HEK293 (cell line): Measurements from ENCODE around the gene GNB2.

Source experiments
- BCL11A ChIP-seq: fragments of 450-650 bp; formaldehyde crosslinking; IDR thresholded peaks from 2 replicates; pipeline ENCODE4 v1.5.1; 2016; ENCODE audit warnings: low read depth, missing biosample characterization, missing genetic modification characterization
- BCL11B ChIP-seq: fragments of 450-650 bp; formaldehyde crosslinking; IDR thresholded peaks from 2 replicates; pipeline ENCODE4 v1.5.1; 2016; ENCODE audit warnings: low read depth, missing biosample characterization, missing genetic modification characterization
- HOXC10 ChIP-seq: sonication (generic); formaldehyde crosslinking; IDR thresholded peaks from 2 replicates; pipeline ENCODE4 v1.8.1; 2023; ENCODE audit warnings: mild to moderate bottlenecking, missing genetic modification reagents
- KLF7 ChIP-seq: fragments of 450-650 bp; formaldehyde crosslinking; IDR thresholded peaks from 2 replicates; pipeline ENCODE4 v1.5.1; 2016; ENCODE audit warnings: missing biosample characterization, missing genetic modification characterization, borderline replicate concordance
- OVOL3 ChIP-seq: fragments of 450-650 bp; formaldehyde crosslinking; IDR thresholded peaks from 2 replicates; pipeline ENCODE4 v1.5.1; 2016; ENCODE audit warnings: missing biosample characterization, missing genetic modification characterization
- PBX3 ChIP-seq: sonication (generic); formaldehyde crosslinking; IDR thresholded peaks from 2 replicates; pipeline ENCODE4 v1.8.1; 2022; ENCODE audit warnings: mild to moderate bottlenecking, moderate library complexity, missing genetic modification reagents
- RBAK ChIP-seq: fragments of 450-650 bp; formaldehyde crosslinking; IDR thresholded peaks from 2 replicates; pipeline ENCODE4 v1.5.1; 2016; ENCODE audit warnings: missing biosample characterization, missing genetic modification characterization
- TCF7L2 ChIP-seq: IDR thresholded peaks from 2 replicates; pipeline ENCODE4 v1.6.1; 2011; ENCODE audit warnings: low read depth, mild to moderate bottlenecking, inconsistent platforms, low read length, moderate library complexity, borderline replicate concordance
- ZBTB20 ChIP-seq: fragments of 450-650 bp; formaldehyde crosslinking; IDR thresholded peaks from 2 replicates; pipeline ENCODE4 v1.5.1; 2016; ENCODE audit warnings: missing biosample characterization, missing genetic modification characterization
- ZBTB8A ChIP-seq: fragments of 450-650 bp; formaldehyde crosslinking; IDR thresholded peaks from 2 replicates; pipeline ENCODE4 v1.5.1; 2016; ENCODE audit warnings: missing biosample characterization, missing genetic modification characterization
- ZEB2 ChIP-seq: fragments of 450-650 bp; formaldehyde crosslinking; IDR thresholded peaks from 2 replicates; pipeline ENCODE4 v1.5.1; 2016; ENCODE audit warnings: missing biosample characterization, missing genetic modification characterization
- ZFP37 ChIP-seq: fragments of 450-650 bp; formaldehyde crosslinking; IDR thresholded peaks from 2 replicates; pipeline ENCODE4 v1.5.1; 2016; ENCODE audit warnings: missing biosample characterization, missing genetic modification characterization
- ZNF121 ChIP-seq: fragments of 450-650 bp; formaldehyde crosslinking; IDR thresholded peaks from 2 replicates; pipeline ENCODE4 v1.5.1; 2016; ENCODE audit warnings: missing biosample characterization, missing genetic modification characterization
- ZNF133 ChIP-seq: fragments of 450-650 bp; formaldehyde crosslinking; IDR thresholded peaks from 2 replicates; pipeline ENCODE4 v1.5.1; 2016; ENCODE audit warnings: missing biosample characterization, missing genetic modification characterization
- ZNF155 ChIP-seq: fragments of 450-650 bp; formaldehyde crosslinking; IDR thresholded peaks from 2 replicates; pipeline ENCODE4 v1.5.1; 2016; ENCODE audit warnings: missing biosample characterization, missing genetic modification characterization
- ZNF174 ChIP-seq: fragments of 450-650 bp; formaldehyde crosslinking; IDR thresholded peaks from 2 replicates; pipeline ENCODE4 v1.5.0; 2017; ENCODE audit warnings: missing biosample characterization, mild to moderate bottlenecking, missing genetic modification characterization
- ZNF18 ChIP-seq: fragments of 450-650 bp; formaldehyde crosslinking; IDR thresholded peaks from 2 replicates; pipeline ENCODE4 v1.5.1; 2016; ENCODE audit warnings: missing biosample characterization, missing genetic modification characterization
- ZNF221 ChIP-seq: fragments of 450-650 bp; formaldehyde crosslinking; IDR thresholded peaks from 2 replicates; pipeline ENCODE4 v1.5.1; 2017; ENCODE audit warnings: missing biosample characterization, missing genetic modification characterization, borderline replicate concordance
- ZNF335 ChIP-seq: fragments of 450-650 bp; formaldehyde crosslinking; conservative IDR thresholded peaks from 2 replicates; pipeline ENCODE4 v1.5.1; 2016; ENCODE audit warnings: missing biosample characterization, missing genetic modification characterization
- ZNF391 ChIP-seq: fragments of 450-650 bp; formaldehyde crosslinking; IDR thresholded peaks from 2 replicates; pipeline ENCODE4 v1.5.1; 2016; ENCODE audit warnings: low read depth, missing biosample characterization, missing genetic modification characterization, borderline replicate concordance
- ZNF404 ChIP-seq: fragments of 450-650 bp; formaldehyde crosslinking; IDR thresholded peaks from 2 replicates; pipeline ENCODE4 v1.5.1; 2017; ENCODE audit warnings: missing biosample characterization, missing genetic modification characterization
- ZNF518A ChIP-seq: fragments of 450-650 bp; formaldehyde crosslinking; conservative IDR thresholded peaks from 2 replicates; pipeline ENCODE4 v1.5.1; 2016; ENCODE audit warnings: low read depth, missing biosample characterization, missing genetic modification characterization
- ZNF529 ChIP-seq: fragments of 450-650 bp; formaldehyde crosslinking; IDR thresholded peaks from 2 replicates; pipeline ENCODE4 v1.5.1; 2017; ENCODE audit warnings: missing genetic modification characterization, missing biosample characterization; ENCODE audit not compliant: insufficient replicate concordance
- ZNF560 ChIP-seq: fragments of 450-650 bp; formaldehyde crosslinking; IDR thresholded peaks from 2 replicates; pipeline ENCODE4 v1.5.1; 2017; ENCODE audit warnings: missing biosample characterization, missing genetic modification characterization, borderline replicate concordance
- ZNF596 ChIP-seq: fragments of 450-650 bp; IDR thresholded peaks from 2 replicates; pipeline ENCODE4 v1.5.0; 2018; ENCODE audit warnings: missing biosample characterization, mild to moderate bottlenecking, missing genetic modification characterization, moderate library complexity
- ZNF621 ChIP-seq: fragments of 450-650 bp; formaldehyde crosslinking; IDR thresholded peaks from 2 replicates; pipeline ENCODE4 v1.5.1; 2017; ENCODE audit warnings: missing biosample characterization, missing genetic modification characterization
- ZNF654 ChIP-seq: fragments of 450-650 bp; formaldehyde crosslinking; IDR thresholded peaks from 2 replicates; pipeline ENCODE4 v1.5.1; 2016; ENCODE audit warnings: low read depth, missing biosample characterization, missing genetic modification characterization
- ZNF658 ChIP-seq: fragments of 450-650 bp; formaldehyde crosslinking; IDR thresholded peaks from 2 replicates; pipeline ENCODE4; 2016; ENCODE audit warnings: missing biosample characterization, missing genetic modification characterization
- ZNF670 ChIP-seq: fragments of 450-650 bp; formaldehyde crosslinking; IDR thresholded peaks from 2 replicates; pipeline ENCODE4 v1.5.1; 2016; ENCODE audit warnings: missing biosample characterization, missing genetic modification characterization, low read depth
- ZNF76 ChIP-seq: fragments of 450-650 bp; formaldehyde crosslinking; IDR thresholded peaks from 2 replicates; pipeline ENCODE4; 2016; ENCODE audit warnings: low read depth, missing biosample characterization, missing genetic modification characterization, borderline replicate concordance
- ZNF785 ChIP-seq: fragments of 450-650 bp; formaldehyde crosslinking; IDR thresholded peaks from 2 replicates; pipeline ENCODE4 v1.5.1; 2016; ENCODE audit warnings: missing biosample characterization, missing genetic modification characterization
- ZNF792 ChIP-seq: fragments of 450-650 bp; formaldehyde crosslinking; IDR thresholded peaks from 2 replicates; pipeline ENCODE4 v1.5.1; 2016; ENCODE audit warnings: missing biosample characterization, missing genetic modification characterization
- ZSCAN16 ChIP-seq: fragments of 450-650 bp; formaldehyde crosslinking; IDR thresholded peaks from 2 replicates; pipeline ENCODE4 v1.5.1; 2016; ENCODE audit warnings: missing biosample characterization, missing genetic modification characterization
- ZXDB ChIP-seq: fragments of 450-650 bp; formaldehyde crosslinking; IDR thresholded peaks from 2 replicates; pipeline ENCODE4 v1.5.1; 2016; ENCODE audit warnings: missing biosample characterization, missing genetic modification characterization

The GNB2 gene

GRCh38 chr7:100675581-100676350 lies 2.2 kb downstream of the GNB2 start (continued):
- TF ChIP-seq ZBTB20 (tag by site-specific recombination), result no peak
- TF ChIP-seq ZNF670, result no peak
- TF ChIP-seq ZNF529, result no peak
- no peak for TF ChIP-seq ZEB2 (tag by site-specific recombination)
- TF ChIP-seq ZBTB8A (tag by site-specific recombination), result peak; percentile 64; the same call in 1 of the 2 replicates
- no peak for TF ChIP-seq ZNF335 (tag by site-specific recombination)
- no peak for TF ChIP-seq ZNF155 (tag by site-specific recombination)
- no peak for TF ChIP-seq ZNF785
- no peak for TF ChIP-seq TCF7L2
- TF ChIP-seq RBAK (tag by site-specific recombination), result no peak
- TF ChIP-seq ZNF654 (tag by site-specific recombination), result no peak
- TF ChIP-seq ZNF133 (tag by site-specific recombination), result no peak
- TF ChIP-seq KLF7 (tag by site-specific recombination), result no peak
- no peak for TF ChIP-seq ZNF221 (tag by site-specific recombination)
- no peak for TF ChIP-seq ZNF658
- TF ChIP-seq ZNF518A (tag by site-specific recombination), result no peak
- TF ChIP-seq ZNF76 (tag by site-specific recombination), result no peak
- TF ChIP-seq ZNF596, result no peak
- TF ChIP-seq PBX3 (CRISPR knock-in tag), result no peak
- no peak for TF ChIP-seq ZXDB (tag by site-specific recombination)
- TF ChIP-seq ZNF121 (tag by site-specific recombination), result no peak
- TF ChIP-seq OVOL3 (tag by site-specific recombination), result no peak
- no peak for TF ChIP-seq ZNF560 (tag by site-specific recombination)
- TF ChIP-seq ZNF792 (tag by site-specific recombination), result no peak
- TF ChIP-seq ZNF621 (tag by site-specific recombination), result no peak
- no peak for TF ChIP-seq ZNF18 (tag by site-specific recombination)
- TF ChIP-seq BCL11A (tag by site-specific recombination), result no peak
- TF ChIP-seq ZNF174 (tag by site-specific recombination), result no peak
- no peak for TF ChIP-seq ZFP37 (tag by site-specific recombination)
- no peak for TF ChIP-seq ZNF391 (tag by site-specific recombination)
- no peak for TF ChIP-seq HOXC10
- no peak for TF ChIP-seq ZNF404
- no peak for TF ChIP-seq ZSCAN16 (tag by site-specific recombination)
- no peak for TF ChIP-seq BCL11B (tag by site-specific recombination)
